Mucosa of descending colon (tissue), 3 donors: ENCODE data around the gene RTBDN. TPM values are rescaled to one million over a fixed set of nuclear protein-coding genes. Genes with fewer than 3 reads are reported as not detected.

Experiments
- ATAC-seq: fragments of 200-7000 bp; cut with Tn5 transposase; one replicate; pipeline ENCODE4 v1.9.1; 2020; ENCODE audit warnings: mild to moderate bottlenecking, moderate library complexity
- DNase-seq, 3 donors: peaks; one replicate each; pipeline ENCODE4 v3.0.0-alpha.2; 2020
- H3K36me3 ChIP-seq: fragments of 200-600 bp; one replicate; pipeline ENCODE4 v1.8.0; 2021; ENCODE audit warnings: low read depth, mild to moderate bottlenecking
- H3K4me1 ChIP-seq: fragments of 200-600 bp; one replicate; pipeline ENCODE4 v1.8.0; 2021; ENCODE audit warnings: low read depth, mild to moderate bottlenecking
- H3K4me3 ChIP-seq: fragments of 200-600 bp; one replicate; pipeline ENCODE4 v1.8.0; 2021; ENCODE audit warnings: mild to moderate bottlenecking
- H3K9me3 ChIP-seq: fragments of 200-600 bp; one replicate; pipeline ENCODE4 v1.8.0; 2021; ENCODE audit warnings: mild to moderate bottlenecking
- intact Hi-C, 2 donors: fragments of 100-400 bp; cut with DNase I in 1 of 2; cut with micrococcal nuclease in 1 of 2; formaldehyde crosslinking; loops; one replicate each; pipeline versions ENCODE4 v1.11.0 to v1.11.1; 2022; cut with DNase I, micrococcal nuclease
- microRNA-seq: library from miRNA; unstranded; fragments of <30 nt; microRNA quantifications from one replicate; pipeline ENCODE4, GENCODE V29; 2019
- total RNA-seq, 3 donors: library from RNA; stranded (reverse); fragmentation: NEBNext Ultra II Directional in 2 of 3; extraction: Animal tissue kit (Norgen Biotek cat#: 25700) in 2 of 3; gene quantifications; one replicate each; pipeline versions ENCODE4 v1.2.1 to v1.2.4, GENCODE V29; 2021 to 2023
- TF ChIP-seq, protein P1 (sequence below): fragments of 200-600 bp; IDR thresholded peaks from one replicate; pipeline ENCODE4 v1.8.0; 2022; ENCODE audit warnings: antibody characterized with exemption, mild to moderate bottlenecking
- donor health status: DM: no; HTN: no; CAD: no; lungs with moderate emphysema.
- donor health status: DM: no; HTN: no; CAD: no.
- donor health status: DM: no; HTN: yes; CAD: no.

RTBDN gene
- total RNA-seq, 3 donors from 2014 or later: 0.87 to 1.7 TPM; not detected in 1

DNA sequence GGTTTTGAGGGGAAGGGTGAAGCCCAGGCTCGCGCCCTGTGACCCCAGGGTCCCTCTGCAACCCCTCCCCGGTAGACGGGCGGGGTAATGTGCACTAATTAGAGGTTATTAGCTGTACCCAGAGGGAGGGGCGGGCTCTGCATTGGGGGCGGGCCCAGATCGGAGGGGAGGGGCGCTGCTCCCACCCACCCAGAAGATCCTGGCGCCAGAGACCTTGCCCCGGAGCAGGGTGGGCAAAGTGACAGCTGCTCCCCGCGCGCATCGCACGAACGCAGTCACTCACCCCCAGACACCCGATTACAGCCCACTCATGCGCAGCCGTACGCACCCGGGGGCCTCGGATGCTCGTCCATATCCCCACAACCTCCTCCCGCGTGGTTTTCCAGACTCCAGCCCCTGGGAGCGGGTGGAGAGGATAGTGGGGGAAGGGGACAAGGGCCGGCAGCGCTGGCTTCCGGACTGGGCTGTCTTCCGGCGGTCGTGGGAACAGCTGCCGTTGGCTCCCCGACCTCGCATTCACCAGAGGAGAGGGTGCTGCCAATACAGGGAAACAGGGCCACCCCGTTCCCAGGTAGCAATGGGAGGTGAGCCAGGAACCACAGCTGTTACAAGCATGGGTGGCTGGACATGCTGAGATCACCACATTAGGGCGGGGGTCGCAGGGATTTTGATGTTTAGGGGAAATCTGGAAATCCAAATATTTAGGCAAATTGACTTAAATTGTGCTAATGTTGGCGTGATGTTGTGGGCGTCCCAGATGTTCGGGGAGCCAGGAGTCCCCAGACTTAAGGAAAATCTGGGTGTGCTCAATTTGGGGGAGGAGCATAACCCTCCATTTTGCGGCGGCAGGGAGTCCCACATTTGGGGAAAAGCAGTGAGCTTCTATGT lies 56.1 kb downstream of the RTBDN start:
- no peaks in the 10 kb centered on the region for H3K36me3 ChIP-seq
- H3K4me3 ChIP-seq: peak overlapping the region; percentile 24
- DNase-seq (peak; percentile 74 to 86 (median 79)), ATAC-seq (peak; percentile 12)
- H3K9me3 ChIP-seq: no peaks in the 10 kb centered on the region
- intact Hi-C loops: no loop called here
- peaks cover 43% of the 10 kb centered on the region for H3K4me1 ChIP-seq
- TF ChIP-seq, protein P1, sequence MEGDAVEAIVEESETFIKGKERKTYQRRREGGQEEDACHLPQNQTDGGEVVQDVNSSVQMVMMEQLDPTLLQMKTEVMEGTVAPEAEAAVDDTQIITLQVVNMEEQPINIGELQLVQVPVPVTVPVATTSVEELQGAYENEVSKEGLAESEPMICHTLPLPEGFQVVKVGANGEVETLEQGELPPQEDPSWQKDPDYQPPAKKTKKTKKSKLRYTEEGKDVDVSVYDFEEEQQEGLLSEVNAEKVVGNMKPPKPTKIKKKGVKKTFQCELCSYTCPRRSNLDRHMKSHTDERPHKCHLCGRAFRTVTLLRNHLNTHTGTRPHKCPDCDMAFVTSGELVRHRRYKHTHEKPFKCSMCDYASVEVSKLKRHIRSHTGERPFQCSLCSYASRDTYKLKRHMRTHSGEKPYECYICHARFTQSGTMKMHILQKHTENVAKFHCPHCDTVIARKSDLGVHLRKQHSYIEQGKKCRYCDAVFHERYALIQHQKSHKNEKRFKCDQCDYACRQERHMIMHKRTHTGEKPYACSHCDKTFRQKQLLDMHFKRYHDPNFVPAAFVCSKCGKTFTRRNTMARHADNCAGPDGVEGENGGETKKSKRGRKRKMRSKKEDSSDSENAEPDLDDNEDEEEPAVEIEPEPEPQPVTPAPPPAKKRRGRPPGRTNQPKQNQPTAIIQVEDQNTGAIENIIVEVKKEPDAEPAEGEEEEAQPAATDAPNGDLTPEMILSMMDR: no peak

DNA sequence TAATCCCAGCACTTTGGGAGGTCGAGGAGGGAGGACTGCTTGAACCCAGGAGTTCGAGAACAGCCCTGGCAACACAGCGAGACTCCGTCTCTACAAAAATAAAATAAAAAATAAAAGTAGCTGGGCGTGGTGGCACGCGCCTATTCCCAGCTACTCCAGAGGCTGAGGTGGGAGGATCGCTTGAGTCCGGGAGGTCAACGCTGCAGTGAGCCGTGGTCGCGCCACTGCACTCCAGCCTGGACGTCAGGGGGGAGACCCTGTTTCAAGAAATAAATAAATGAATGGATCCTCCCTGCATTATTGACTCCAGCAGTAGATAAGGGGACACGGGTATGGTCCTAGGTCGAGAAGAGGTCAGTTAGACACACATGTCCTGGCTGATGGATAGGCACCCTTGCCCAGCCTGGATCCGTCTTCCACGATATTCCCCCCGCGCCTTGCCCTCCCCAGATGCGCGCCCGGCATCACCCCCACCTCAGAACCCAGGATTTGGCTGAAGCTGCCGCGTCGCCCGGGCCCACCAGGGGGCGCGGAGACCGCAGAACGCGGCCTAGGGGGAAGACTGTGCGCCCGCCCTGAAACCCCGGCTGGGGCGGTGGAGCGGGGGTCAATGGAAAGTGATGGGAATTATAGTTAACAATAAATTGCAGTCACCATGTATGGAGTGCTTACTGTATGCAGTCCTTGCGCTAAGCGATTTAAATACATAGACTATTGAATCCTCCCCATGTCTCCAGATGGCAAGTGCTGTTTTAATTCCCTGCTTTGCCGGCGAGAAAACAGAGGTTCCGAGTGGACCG lies 57.0 kb downstream of the RTBDN start:
- intact Hi-C loops: loop anchor here in 1 of 2 donors (2.0 kb wide), 1 partner anchor 19 kb away; no protein-coding TSS in a partner anchor
- peaks cover 38% of the 10 kb centered on the region for H3K4me1 ChIP-seq
- no peaks in the 10 kb centered on the region for H3K9me3 ChIP-seq
- ATAC-seq (peak; percentile 49), DNase-seq (peak; percentile 87 to 92 (median 88))
- TF ChIP-seq, protein P1: peak; percentile 96
- H3K36me3 ChIP-seq: no peaks in the 10 kb centered on the region
- H3K4me3 ChIP-seq: peak overlapping the region; percentile 24

Small RNA genes within 50 kb of the gene (microRNA-seq; reads per million reads assigned to microRNA genes)
- gene MIR5684: 0.70 reads per million
- not detected for gene MIR6794

Other genes starting within 250 kb of the RTBDN start
- gene ZNF490, start 223.8 kb downstream of the RTBDN start, total RNA-seq: 10 to 100 TPM in 1 of 3 donors, 1 to 10 TPM in 2; 8.6 to 11.3 (median 8.8) TPM
- gene ZNF791, start 223.7 kb downstream of the RTBDN start, total RNA-seq: 10 to 100 TPM; 22.5 to 29.7 (median 26.9) TPM
- 100 to 1,000 TPM in 1 of 3 donors, 10 to 100 TPM in 2; 92.7 to 104 (median 96.6) TPM for gene MAN2B1, start 167.8 kb downstream of the RTBDN start, total RNA-seq
- gene WDR83, start 167.8 kb downstream of the RTBDN start, total RNA-seq: 10 to 100 TPM in 1 of 3 donors, 1 to 10 TPM in 2; 6.4 to 13.4 (median 7.4) TPM
- gene DHPS, start 152.7 kb downstream of the RTBDN start, total RNA-seq: 10 to 100 TPM; 71.4 to 91.4 (median 88.9) TPM
- gene GNG14, start 146.6 kb downstream of the RTBDN start, total RNA-seq: not detected
- gene FBXW9, start 137.9 kb downstream of the RTBDN start, total RNA-seq: 1 to 10 TPM; 6.0 to 8.9 (median 7.8) TPM
- 10 to 100 TPM; 48.9 to 73.3 (median 66.9) TPM for gene TNPO2, start 110.6 kb downstream of the RTBDN start, total RNA-seq
- gene TRIR, start 99.9 kb downstream of the RTBDN start, total RNA-seq: 100 to 1,000 TPM; 122 to 164 (median 146) TPM
- 10 to 100 TPM; 44.8 to 70.5 (median 50.0) TPM for gene GET3, start 97.1 kb downstream of the RTBDN start, total RNA-seq
- 100 to 1,000 TPM in 1 of 3 donors, 10 to 100 TPM in 2; 29.0 to 167 (median 32.2) TPM for gene BEST2, start 82.8 kb downstream of the RTBDN start, total RNA-seq
- gene HOOK2, start 59.0 kb downstream of the RTBDN start, total RNA-seq: 10 to 100 TPM; 52.2 to 91.9 (median 69.0) TPM
- gene JUNB, start 43.1 kb downstream of the RTBDN start, total RNA-seq: 100 to 1,000 TPM; 170 to 191 (median 191) TPM
- 100 to 1,000 TPM; 225 to 266 (median 256) TPM for gene PRDX2, start 32.8 kb downstream of the RTBDN start, total RNA-seq
- gene THSD8, start 32.5 kb downstream of the RTBDN start, total RNA-seq: 10 to 100 TPM in 1 of 3 donors, 1 to 10 TPM in 2; 1.5 to 10.4 (median 2.7) TPM
- gene RNASEH2A, start 28.0 kb downstream of the RTBDN start, total RNA-seq: 10 to 100 TPM in 1 of 3 donors, 1 to 10 TPM in 2; 5.5 to 12.4 (median 6.5) TPM
- 1 to 10 TPM in 2 of 3 donors, under 1 TPM in 1; 0.69 to 4.1 (median 1.2) TPM for gene MAST1, start 3.9 kb upstream of the RTBDN start, total RNA-seq
- gene DNASE2, start 46.9 kb upstream of the RTBDN start, total RNA-seq: 10 to 100 TPM; 22.8 to 31.8 (median 30.3) TPM
- not detected for gene KLF1, start 52.6 kb upstream of the RTBDN start, total RNA-seq
- 10 to 100 TPM; 24.2 to 27.2 (median 24.7) TPM for gene GCDH, start 56.6 kb upstream of the RTBDN start, total RNA-seq
- gene SYCE2, start 84.7 kb upstream of the RTBDN start, total RNA-seq: 1 to 10 TPM in 1 of 3 donors, not detected in 2; 1.2 TPM
- gene FARSA, start 99.1 kb upstream of the RTBDN start, total RNA-seq: 10 to 100 TPM; 44.1 to 54.0 (median 48.1) TPM
- gene CALR, start 104.0 kb upstream of the RTBDN start, total RNA-seq: 100 to 1,000 TPM; 433 to 945 (median 637) TPM
- gene RAD23A, start 111.3 kb upstream of the RTBDN start, total RNA-seq: 100 to 1,000 TPM in 1 of 3 donors, 10 to 100 TPM in 2; 76.4 to 117 (median 81.4) TPM
- 10 to 100 TPM in 2 of 3 donors, 1 to 10 TPM in 1; 10.0 to 16.4 (median 14.1) TPM for gene GADD45GIP1, start 122.6 kb upstream of the RTBDN start, total RNA-seq
- 1 to 10 TPM in 1 of 3 donors, under 1 TPM in 1, not detected in 1; 0.34 to 1.1 TPM for gene DAND5, start 135.0 kb upstream of the RTBDN start, total RNA-seq
- gene NFIX, start 160.9 kb upstream of the RTBDN start, total RNA-seq: 100 to 1,000 TPM in 1 of 3 donors, 10 to 100 TPM in 2; 59.4 to 238 (median 64.6) TPM